ENCODE data around the gene SCAMP5.
A peak's percentile ranks its signal among the peaks of the same experiment; 100 is the strongest.

SCAMP5 gene

DNA sequence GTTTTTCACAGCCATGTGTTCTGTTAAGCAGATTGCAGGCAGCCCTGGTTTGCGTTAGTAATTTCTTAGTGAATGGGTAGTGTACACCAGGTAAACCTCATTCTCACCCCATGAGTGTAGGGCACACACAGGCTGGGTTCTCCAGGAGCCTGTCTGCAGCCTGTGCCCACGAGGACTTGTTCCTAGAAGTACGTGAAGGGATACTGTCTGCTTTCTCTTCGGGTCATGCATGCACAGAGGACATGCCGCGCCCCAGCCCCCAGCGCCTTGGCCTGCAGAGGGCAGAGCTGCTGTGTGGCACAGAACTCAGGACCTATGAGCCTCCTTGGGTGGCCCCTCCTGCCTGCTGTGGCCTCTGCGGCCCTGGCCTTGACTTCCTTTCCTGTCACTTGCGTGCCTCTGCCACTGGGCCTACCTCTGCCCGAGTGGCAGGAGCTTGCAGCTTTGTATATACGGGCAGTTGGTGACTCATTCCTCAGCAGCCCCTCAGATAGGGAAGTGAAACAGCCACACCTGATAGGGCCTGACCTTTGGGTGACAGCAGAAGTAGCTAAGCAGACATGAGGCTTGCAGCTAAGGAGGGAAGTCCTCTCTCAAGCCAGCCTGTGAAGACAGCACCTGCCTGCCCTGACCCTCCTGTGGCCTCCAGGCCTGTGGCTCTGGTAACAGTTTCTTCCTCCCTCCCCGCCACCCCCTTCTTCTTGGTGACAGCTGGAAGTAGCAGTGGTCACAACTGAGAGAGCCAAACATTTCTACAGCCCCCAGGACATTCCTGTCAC is 47.6 kb downstream of the SCAMP5 start:
- Histone ChIP-seq H3F3A (ENCODE audit: low read depth) (0 out of 2 replicates have a peak, but pooled peaks cover 7% of the 10 kb centered on the region), H3K9me2 (replicated peaks; ENCODE audit: low read depth, low read length) (no peaks in the 10 kb centered on the region), H3K9me3 (ENCODE audit: insufficient read depth, low read depth, low read length) (no peaks in the 10 kb centered on the region), H3K9ac (ENCODE audit: low read depth, low read length, poor library complexity, severe bottlenecking) (peak overlapping the region; percentile 81), H3K27me3 (ENCODE audit: insufficient read depth, low read length, poor library complexity, severe bottlenecking) (no peaks in the 10 kb centered on the region), H3K36me3 (ENCODE audit: insufficient read depth, low read length) (no peaks in the 10 kb centered on the region), H3K4me2 (ENCODE audit: low read depth, low read length, poor library complexity, severe bottlenecking) (peak overlapping the region; percentile 86), H3K4me3 (ENCODE audit: low read length, poor library complexity, severe bottlenecking) (peak overlapping the region; percentile 67), H3K79me2 (ENCODE audit: insufficient read depth, low read length) (peaks cover 45% of the 10 kb centered on the region), H3K4me1 (ENCODE audit: insufficient read depth, low read length, poor library complexity, severe bottlenecking) (peaks cover 70% of the 10 kb centered on the region), H4K20me1 (ENCODE audit: insufficient read depth, low read length, poor library complexity, severe bottlenecking) (no peaks in the 10 kb centered on the region), H2AFZ (ENCODE audit: low read length) (no peak overlapping the region)
- no peak for TF ChIP-seq EZH2phosphoT487 (IDR thresholded peaks at IDR 0.05; ENCODE audit: borderline replicate concordance)
- TF ChIP-seq, protein P1, sequence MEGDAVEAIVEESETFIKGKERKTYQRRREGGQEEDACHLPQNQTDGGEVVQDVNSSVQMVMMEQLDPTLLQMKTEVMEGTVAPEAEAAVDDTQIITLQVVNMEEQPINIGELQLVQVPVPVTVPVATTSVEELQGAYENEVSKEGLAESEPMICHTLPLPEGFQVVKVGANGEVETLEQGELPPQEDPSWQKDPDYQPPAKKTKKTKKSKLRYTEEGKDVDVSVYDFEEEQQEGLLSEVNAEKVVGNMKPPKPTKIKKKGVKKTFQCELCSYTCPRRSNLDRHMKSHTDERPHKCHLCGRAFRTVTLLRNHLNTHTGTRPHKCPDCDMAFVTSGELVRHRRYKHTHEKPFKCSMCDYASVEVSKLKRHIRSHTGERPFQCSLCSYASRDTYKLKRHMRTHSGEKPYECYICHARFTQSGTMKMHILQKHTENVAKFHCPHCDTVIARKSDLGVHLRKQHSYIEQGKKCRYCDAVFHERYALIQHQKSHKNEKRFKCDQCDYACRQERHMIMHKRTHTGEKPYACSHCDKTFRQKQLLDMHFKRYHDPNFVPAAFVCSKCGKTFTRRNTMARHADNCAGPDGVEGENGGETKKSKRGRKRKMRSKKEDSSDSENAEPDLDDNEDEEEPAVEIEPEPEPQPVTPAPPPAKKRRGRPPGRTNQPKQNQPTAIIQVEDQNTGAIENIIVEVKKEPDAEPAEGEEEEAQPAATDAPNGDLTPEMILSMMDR (conservative IDR thresholded peaks at IDR 0.05; ENCODE audit: low read length) = peak; percentile 87

DNA sequence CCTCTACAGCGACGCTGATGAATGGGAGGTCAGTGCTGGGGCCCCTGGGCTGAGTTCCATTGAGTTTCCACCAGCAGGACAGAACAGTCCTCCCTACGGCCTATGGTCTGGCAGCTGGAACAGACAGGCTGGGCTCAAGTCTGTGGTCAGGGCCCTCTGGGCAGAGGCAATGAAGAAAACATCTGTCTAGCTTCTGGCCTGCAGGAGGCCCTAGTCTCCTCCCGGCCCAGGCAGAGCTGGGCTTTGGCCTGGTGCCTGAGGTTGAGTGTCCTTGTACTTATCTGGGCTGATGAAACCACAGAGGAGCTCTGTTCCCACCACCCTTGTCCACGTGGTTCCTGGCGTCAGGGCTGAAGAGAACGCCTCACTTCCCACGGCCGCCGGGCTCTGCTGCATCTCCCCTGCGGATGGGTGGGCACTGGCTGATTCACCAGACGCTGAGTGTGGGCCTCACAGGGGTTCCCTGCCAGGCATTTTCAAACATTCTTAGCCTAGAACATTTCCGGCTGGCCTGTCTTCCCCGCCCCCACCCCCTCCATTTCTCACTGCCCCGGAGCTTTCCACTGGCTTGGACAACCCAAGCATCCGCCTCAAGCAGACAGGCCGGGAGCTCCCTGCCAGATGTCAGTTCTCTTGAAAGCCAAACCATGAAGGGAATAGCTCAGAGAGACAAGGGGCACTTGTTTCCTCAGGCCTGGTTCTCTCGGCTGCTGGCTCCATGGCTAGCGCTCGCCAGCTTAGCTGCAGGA is 48.3 kb downstream of the SCAMP5 start:
- H3K9me3 ChIP-seq (ENCODE audit: insufficient read depth, low read depth, low read length) = no peaks in the 10 kb centered on the region
- H3K4me1 ChIP-seq (ENCODE audit: insufficient read depth, low read length, poor library complexity, severe bottlenecking) = peaks cover 66% of the 10 kb centered on the region
- H2AFZ ChIP-seq (ENCODE audit: low read length) = no peak overlapping the region
- no peak for TF ChIP-seq EZH2phosphoT487 (IDR thresholded peaks at IDR 0.05; ENCODE audit: borderline replicate concordance)
- TF ChIP-seq, protein P1 (conservative IDR thresholded peaks at IDR 0.05; ENCODE audit: low read length) = peak; percentile 55
- H3K9ac ChIP-seq (ENCODE audit: low read depth, low read length, poor library complexity, severe bottlenecking) = peak overlapping the region; percentile 81
- no peaks in the 10 kb centered on the region for H4K20me1 ChIP-seq (ENCODE audit: insufficient read depth, low read length, poor library complexity, severe bottlenecking)
- H3K4me3 ChIP-seq (ENCODE audit: low read length, poor library complexity, severe bottlenecking) = peak overlapping the region; percentile 67
- H3F3A ChIP-seq (ENCODE audit: low read depth) = 0 out of 2 replicates have a peak, but pooled peaks cover 7% of the 10 kb centered on the region
- H3K36me3 ChIP-seq (ENCODE audit: insufficient read depth, low read length) = no peaks in the 10 kb centered on the region
- H3K4me2 ChIP-seq (ENCODE audit: low read depth, low read length, poor library complexity, severe bottlenecking) = peak overlapping the region; percentile 86
- peaks cover 53% of the 10 kb centered on the region for H3K79me2 ChIP-seq (ENCODE audit: insufficient read depth, low read length)
- no peaks in the 10 kb centered on the region for H3K9me2 ChIP-seq (replicated peaks; ENCODE audit: low read depth, low read length)
- H3K27me3 ChIP-seq (ENCODE audit: insufficient read depth, low read length, poor library complexity, severe bottlenecking) = no peaks in the 10 kb centered on the region

DNA sequence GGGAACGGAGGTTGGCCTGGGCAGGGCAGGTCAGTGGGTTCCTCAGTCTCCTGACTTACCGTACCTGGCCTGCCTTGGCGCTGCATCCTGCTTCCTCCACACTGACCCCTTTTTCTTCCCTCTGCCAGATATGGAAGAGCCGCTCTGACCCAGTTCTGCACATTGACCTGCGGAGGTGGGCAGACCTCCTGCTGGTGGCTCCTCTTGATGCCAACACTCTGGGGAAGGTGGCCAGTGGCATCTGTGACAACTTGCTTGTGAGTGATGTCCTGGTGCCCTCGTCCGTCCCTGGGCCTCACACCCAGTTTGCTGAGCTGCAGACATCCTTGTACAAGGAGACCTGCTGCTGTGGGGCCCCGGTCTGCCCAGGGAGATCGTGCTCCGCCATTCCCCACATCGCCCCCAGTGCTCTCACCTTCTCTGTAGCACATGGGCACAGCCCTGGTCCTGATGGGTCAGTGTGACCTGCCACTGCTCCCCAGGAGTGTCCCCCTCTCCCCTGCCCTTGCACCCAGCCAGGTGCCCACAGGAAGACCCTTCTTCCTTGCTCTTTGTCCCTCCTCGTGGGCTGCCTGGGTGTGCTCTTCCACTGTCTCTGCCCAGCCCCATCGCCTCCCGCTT is 49.0 kb downstream of the SCAMP5 start:
- no peaks in the 10 kb centered on the region for H3K9me3 ChIP-seq (ENCODE audit: insufficient read depth, low read depth, low read length)
- H3K9ac ChIP-seq (ENCODE audit: low read depth, low read length, poor library complexity, severe bottlenecking) = peak overlapping the region; percentile 81
- H3K79me2 ChIP-seq (ENCODE audit: insufficient read depth, low read length) = peaks cover 51% of the 10 kb centered on the region
- peak overlapping the region; percentile 67 for H3K4me3 ChIP-seq (ENCODE audit: low read length, poor library complexity, severe bottlenecking)
- H3K27me3 ChIP-seq (ENCODE audit: insufficient read depth, low read length, poor library complexity, severe bottlenecking) = no peaks in the 10 kb centered on the region
- H3K36me3 ChIP-seq (ENCODE audit: insufficient read depth, low read length) = no peaks in the 10 kb centered on the region
- TF ChIP-seq, protein P1 (conservative IDR thresholded peaks at IDR 0.05; ENCODE audit: low read length) = no peak
- TF ChIP-seq EZH2phosphoT487 (IDR thresholded peaks at IDR 0.05; ENCODE audit: borderline replicate concordance) = no peak
- H3K4me2 ChIP-seq (ENCODE audit: low read depth, low read length, poor library complexity, severe bottlenecking) = peak overlapping the region; percentile 86
- no peak overlapping the region for H2AFZ ChIP-seq (ENCODE audit: low read length)
- H3K9me2 ChIP-seq (replicated peaks; ENCODE audit: low read depth, low read length) = no peaks in the 10 kb centered on the region
- H4K20me1 ChIP-seq (ENCODE audit: insufficient read depth, low read length, poor library complexity, severe bottlenecking) = no peaks in the 10 kb centered on the region
- 0 out of 2 replicates have a peak, but pooled peaks cover 7% of the 10 kb centered on the region for H3F3A ChIP-seq (ENCODE audit: low read depth)
- peaks cover 60% of the 10 kb centered on the region for H3K4me1 ChIP-seq (ENCODE audit: insufficient read depth, low read length, poor library complexity, severe bottlenecking)
